ENCODE measurements around the gene PSD. TPM values are rescaled to one million over a fixed set of nuclear protein-coding genes. Genes with fewer than 3 reads are reported as not detected.

The PSD gene
- total and polyA plus RNA-seq, 2 donors from 2014 or later: 1.2 to 2.2 TPM

GRCh38 chr10:102438374-102438773 is 19.8 kb upstream of the PSD start:
- H3K27ac ChIP-seq (ENCODE audit: low read depth in 2 of 2, low read length in 2 of 2): no peak overlapping the region
- no peaks in the 10 kb centered on the region for H3K9me3 ChIP-seq (ENCODE audit: control insufficient read depth in 2 of 3, insufficient read depth in 1 of 3, low read length in 3 of 3)

GRCh38 chr10:102437515-102437914 is 18.9 kb upstream of the PSD start:
- H3K27ac ChIP-seq (ENCODE audit: low read depth in 2 of 2, low read length in 2 of 2): no peak overlapping the region
- TF ChIP-seq, protein P1, sequence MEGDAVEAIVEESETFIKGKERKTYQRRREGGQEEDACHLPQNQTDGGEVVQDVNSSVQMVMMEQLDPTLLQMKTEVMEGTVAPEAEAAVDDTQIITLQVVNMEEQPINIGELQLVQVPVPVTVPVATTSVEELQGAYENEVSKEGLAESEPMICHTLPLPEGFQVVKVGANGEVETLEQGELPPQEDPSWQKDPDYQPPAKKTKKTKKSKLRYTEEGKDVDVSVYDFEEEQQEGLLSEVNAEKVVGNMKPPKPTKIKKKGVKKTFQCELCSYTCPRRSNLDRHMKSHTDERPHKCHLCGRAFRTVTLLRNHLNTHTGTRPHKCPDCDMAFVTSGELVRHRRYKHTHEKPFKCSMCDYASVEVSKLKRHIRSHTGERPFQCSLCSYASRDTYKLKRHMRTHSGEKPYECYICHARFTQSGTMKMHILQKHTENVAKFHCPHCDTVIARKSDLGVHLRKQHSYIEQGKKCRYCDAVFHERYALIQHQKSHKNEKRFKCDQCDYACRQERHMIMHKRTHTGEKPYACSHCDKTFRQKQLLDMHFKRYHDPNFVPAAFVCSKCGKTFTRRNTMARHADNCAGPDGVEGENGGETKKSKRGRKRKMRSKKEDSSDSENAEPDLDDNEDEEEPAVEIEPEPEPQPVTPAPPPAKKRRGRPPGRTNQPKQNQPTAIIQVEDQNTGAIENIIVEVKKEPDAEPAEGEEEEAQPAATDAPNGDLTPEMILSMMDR (IDR thresholded peaks at IDR 0.05; ENCODE audit: borderline replicate concordance, extremely low read depth, insufficient read depth): no peak
- FAIRE-seq: no peak
- H3K27me3 ChIP-seq (ENCODE audit: control insufficient read depth, insufficient read depth, low read length): no peaks in the 10 kb centered on the region
- no peaks in the 10 kb centered on the region for H3K36me3 ChIP-seq (ENCODE audit: control insufficient read depth in 2 of 3, insufficient read depth in 3 of 3, low read length in 3 of 3)
- H3K4me1 ChIP-seq (ENCODE audit: control insufficient read depth in 2 of 3, insufficient read depth in 2 of 3, low read depth in 1 of 3, low read length in 3 of 3): no peaks in the 10 kb centered on the region
- intact Hi-C loops (cut with DNase I): no loop called here
- H3K9ac ChIP-seq (ENCODE audit: low read length in 3 of 3): no peak overlapping the region
- H3K4me3 ChIP-seq (ENCODE audit: low read length in 3 of 3): no peak overlapping the region
- no peak for DNase-seq
- H3K9me3 ChIP-seq (ENCODE audit: control insufficient read depth in 2 of 3, insufficient read depth in 1 of 3, low read length in 3 of 3): no peaks in the 10 kb centered on the region

More at GRCh38 chr10:102438374-102438773, 19.8 kb upstream of the PSD start:
- intact Hi-C loops (cut with DNase I): no loop called here
- no peaks in the 10 kb centered on the region for H3K36me3 ChIP-seq (ENCODE audit: control insufficient read depth in 2 of 3, insufficient read depth in 3 of 3, low read length in 3 of 3)
- H3K9ac ChIP-seq (ENCODE audit: low read length in 3 of 3): no peak overlapping the region
- DNase-seq: no peak
- no peak overlapping the region for H3K4me3 ChIP-seq (ENCODE audit: low read length in 3 of 3)
- TF ChIP-seq, protein P1 (IDR thresholded peaks at IDR 0.05; ENCODE audit: borderline replicate concordance, extremely low read depth, insufficient read depth): no peak
- no peak for FAIRE-seq
- no peaks in the 10 kb centered on the region for H3K27me3 ChIP-seq (ENCODE audit: control insufficient read depth, insufficient read depth, low read length)
- no peaks in the 10 kb centered on the region for H3K4me1 ChIP-seq (ENCODE audit: control insufficient read depth in 2 of 3, insufficient read depth in 2 of 3, low read depth in 1 of 3, low read length in 3 of 3)

DNA sequence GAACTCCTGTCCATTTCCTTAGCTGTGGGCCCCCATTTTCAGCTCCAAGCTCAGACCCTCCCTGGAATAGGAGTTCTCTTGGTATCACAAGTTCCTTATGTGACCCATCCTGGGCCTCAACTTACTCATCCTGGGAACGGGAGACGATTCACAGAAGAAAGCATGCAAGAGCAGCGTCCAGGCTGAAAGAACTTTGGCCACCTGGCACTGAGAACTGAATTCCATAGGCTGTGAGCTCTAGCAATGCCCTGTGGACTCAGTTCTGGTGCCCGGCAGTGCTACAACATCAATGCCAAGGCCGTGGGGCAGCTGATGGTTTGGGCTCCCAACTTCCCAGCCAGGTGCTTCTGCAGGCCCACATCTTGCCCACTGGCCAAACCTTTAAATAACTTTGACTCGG is 17.7 kb upstream of the PSD start:
- no peak for FAIRE-seq
- TF ChIP-seq, protein P1 (IDR thresholded peaks at IDR 0.05; ENCODE audit: borderline replicate concordance, extremely low read depth, insufficient read depth): no peak
- no peaks in the 10 kb centered on the region for H3K36me3 ChIP-seq (ENCODE audit: control insufficient read depth in 2 of 3, insufficient read depth in 3 of 3, low read length in 3 of 3)
- no peak overlapping the region for H3K9ac ChIP-seq (ENCODE audit: low read length in 3 of 3)
- intact Hi-C loops (cut with DNase I): no loop called here
- peak overlapping the region in 1 of 3 donors; percentile 35 for H3K4me3 ChIP-seq (ENCODE audit: low read length in 3 of 3)
- no peaks in the 10 kb centered on the region for H3K27me3 ChIP-seq (ENCODE audit: control insufficient read depth, insufficient read depth, low read length)
- peak overlapping the region in 1 of 2 donors; percentile 37 for H3K27ac ChIP-seq (ENCODE audit: low read depth in 2 of 2, low read length in 2 of 2)
- no peak for DNase-seq
- H3K4me1 ChIP-seq (ENCODE audit: control insufficient read depth in 2 of 3, insufficient read depth in 2 of 3, low read depth in 1 of 3, low read length in 3 of 3): peaks cover 0 to 9% (median 6%) of the 10 kb centered on the region in 3 donors
- H3K9me3 ChIP-seq (ENCODE audit: control insufficient read depth in 2 of 3, insufficient read depth in 1 of 3, low read length in 3 of 3): no peaks in the 10 kb centered on the region

Measured in kidney (tissue), 14 donors.